Prostate gland (tissue), 2 donors: ENCODE measurements around the gene HPF1.

ENCODE experiments used
- CTCF ChIP-seq, 4 experiments: fragments of 200-600 bp in 2 of 4; fragments of 450-650 bp in 2 of 4; sonication (generic) in 2 of 4; IDR thresholded peaks; 1 replicate in 3 of 4; 2 replicates in 1 of 4; pipeline ENCODE4 v1.5.1; 2016 to 2019; ENCODE audit warnings: antibody characterized with exemption in 4 of 4, mild to moderate bottlenecking in 2 of 4, moderate library complexity in 2 of 4
- POLR2A ChIP-seq: fragments of 450-650 bp; IDR thresholded peaks from one replicate; pipeline ENCODE4 v1.6.1; 2016; ENCODE audit warnings: antibody characterized with exemption, mild to moderate bottlenecking
- POLR2AphosphoS5 ChIP-seq: sonication (generic); formaldehyde crosslinking; IDR thresholded peaks from one replicate; pipeline ENCODE4 v1.6.1; 2017; ENCODE audit warnings: antibody characterized with exemption

- peak in 1 of 4 experiments; percentile 29 for TF ChIP-seq CTCF (IDR thresholded peaks at IDR 0.05)
- peak; percentile 67 for TF ChIP-seq POLR2A
- TF ChIP-seq POLR2AphosphoS5: peak; percentile 89
Observed at GRCh38 chr4:169757575-169758184, at the start of gene HPF1.
